ENCODE results near the gene OR6B1. TPM values are rescaled to one million over a fixed set of nuclear protein-coding genes. Genes with fewer than 3 reads are reported as not detected.

Gene OR6B1
- total RNA-seq, 1 experiment from 2014 or later: not detected

DNA sequence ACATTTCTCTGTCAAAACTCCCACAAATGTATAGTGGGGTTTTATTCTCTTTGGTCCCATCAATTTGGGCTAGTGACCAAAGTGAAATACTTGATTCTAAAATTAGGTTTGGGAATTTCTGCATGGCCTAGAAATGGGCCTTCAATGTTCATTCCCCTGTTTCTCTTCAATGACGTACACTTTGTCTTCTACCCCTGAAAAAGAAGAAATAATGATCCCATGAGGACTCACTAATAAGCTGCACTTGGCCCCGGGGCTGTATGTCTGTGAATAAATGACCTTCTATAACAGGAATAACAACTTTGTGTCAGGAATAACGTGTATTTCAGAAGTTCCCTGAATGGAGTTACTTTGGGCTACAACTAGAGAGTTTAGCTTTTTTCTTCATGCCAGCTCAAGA is 20.2 kb downstream of the OR6B1 start:
- Histone ChIP-seq H3K36me3 (replicated peaks; ENCODE audit: control insufficient read depth, insufficient read depth, low read length) (no peaks in the 10 kb centered on the region), H3K27me3 (ENCODE audit: control insufficient read depth, insufficient read depth, low read length) (no peaks in the 10 kb centered on the region), H3K4me3 (ENCODE audit: insufficient read depth, low read depth, low read length) (no peak overlapping the region)
- no peak for DNase-seq

DNA sequence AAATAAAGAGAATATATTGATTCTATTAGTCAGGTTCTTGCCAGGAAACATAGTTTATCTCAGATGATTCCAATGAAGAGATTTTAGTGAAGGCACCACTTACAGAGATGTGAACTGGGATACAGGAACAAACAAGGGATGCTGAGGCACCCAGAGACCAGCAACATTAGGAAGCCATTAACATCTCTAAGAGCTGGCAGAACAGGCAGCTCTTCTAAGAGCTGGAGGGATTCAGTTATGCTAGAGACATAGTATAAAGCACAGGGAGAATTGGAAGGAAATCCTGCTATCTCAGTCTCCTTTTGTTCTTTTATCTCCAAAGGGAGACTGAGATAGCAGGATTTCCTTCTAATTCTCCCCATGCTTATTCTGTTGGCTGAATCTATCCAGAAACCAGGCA is 22.0 kb downstream of the OR6B1 start:
- no peak overlapping the region for H3K4me3 ChIP-seq (ENCODE audit: insufficient read depth, low read depth, low read length)
- no peaks in the 10 kb centered on the region for H3K27me3 ChIP-seq (ENCODE audit: control insufficient read depth, insufficient read depth, low read length)
- no peak for DNase-seq
- no peaks in the 10 kb centered on the region for H3K36me3 ChIP-seq (replicated peaks; ENCODE audit: control insufficient read depth, insufficient read depth, low read length)

DNA sequence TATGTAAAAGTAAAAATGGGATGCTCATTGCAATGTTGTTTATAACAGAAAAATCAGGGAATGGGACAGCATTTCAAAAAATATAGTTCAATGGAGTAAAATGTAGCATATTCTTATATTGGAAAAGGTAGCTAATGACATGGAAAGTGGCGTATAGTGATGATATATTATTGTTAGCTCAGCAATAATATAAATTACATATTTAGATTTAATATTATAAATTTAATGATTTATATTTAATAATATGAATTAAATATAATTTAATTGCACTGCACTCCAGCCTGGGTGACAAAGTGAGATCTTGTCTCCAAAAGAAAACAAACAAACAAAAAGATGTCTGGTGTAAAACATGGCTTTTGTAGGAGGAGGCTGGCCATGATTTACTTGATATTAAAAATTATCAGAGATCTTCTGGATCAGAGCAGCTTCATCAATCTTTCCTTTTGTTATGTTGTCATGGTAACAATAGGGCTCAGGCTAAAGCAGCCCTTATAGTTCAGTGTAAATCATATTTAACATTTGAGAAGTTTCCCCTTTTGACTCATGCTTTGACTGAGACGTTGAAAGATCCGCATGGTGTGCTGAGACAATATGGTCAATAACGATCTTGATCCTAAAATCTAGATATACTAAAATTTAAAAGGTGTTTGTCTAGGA is 23.2 kb downstream of the OR6B1 start:
- DNase-seq: no peak
- Histone ChIP-seq H3K4me3 (ENCODE audit: insufficient read depth, low read depth, low read length) (no peak overlapping the region), H3K27me3 (ENCODE audit: control insufficient read depth, insufficient read depth, low read length) (no peaks in the 10 kb centered on the region), H3K36me3 (replicated peaks; ENCODE audit: control insufficient read depth, insufficient read depth, low read length) (no peaks in the 10 kb centered on the region)

DNA sequence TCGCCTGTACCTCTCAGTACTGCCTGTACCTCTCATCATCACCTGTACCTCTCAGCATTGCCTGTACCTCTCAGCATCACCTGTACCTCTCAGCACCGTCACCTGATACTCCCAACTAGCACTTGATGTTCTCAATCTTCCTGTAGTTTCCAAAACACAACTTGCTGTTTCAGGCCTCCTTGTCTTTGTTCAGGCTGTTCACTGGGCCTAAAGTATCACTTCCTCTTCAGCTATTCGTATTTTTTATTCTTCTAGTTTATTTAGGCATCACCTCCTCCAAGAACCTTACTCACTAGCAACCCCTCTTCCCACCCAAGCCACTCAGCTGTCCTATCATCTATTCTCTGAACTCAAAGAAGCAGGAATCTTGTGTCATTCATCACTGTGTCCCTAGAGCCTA is 24.1 kb downstream of the OR6B1 start:
- DNase-seq: no peak
- Histone ChIP-seq H3K4me3 (ENCODE audit: insufficient read depth, low read depth, low read length) (no peak overlapping the region), H3K27me3 (ENCODE audit: control insufficient read depth, insufficient read depth, low read length) (no peaks in the 10 kb centered on the region), H3K36me3 (replicated peaks; ENCODE audit: control insufficient read depth, insufficient read depth, low read length) (no peaks in the 10 kb centered on the region)

DNA sequence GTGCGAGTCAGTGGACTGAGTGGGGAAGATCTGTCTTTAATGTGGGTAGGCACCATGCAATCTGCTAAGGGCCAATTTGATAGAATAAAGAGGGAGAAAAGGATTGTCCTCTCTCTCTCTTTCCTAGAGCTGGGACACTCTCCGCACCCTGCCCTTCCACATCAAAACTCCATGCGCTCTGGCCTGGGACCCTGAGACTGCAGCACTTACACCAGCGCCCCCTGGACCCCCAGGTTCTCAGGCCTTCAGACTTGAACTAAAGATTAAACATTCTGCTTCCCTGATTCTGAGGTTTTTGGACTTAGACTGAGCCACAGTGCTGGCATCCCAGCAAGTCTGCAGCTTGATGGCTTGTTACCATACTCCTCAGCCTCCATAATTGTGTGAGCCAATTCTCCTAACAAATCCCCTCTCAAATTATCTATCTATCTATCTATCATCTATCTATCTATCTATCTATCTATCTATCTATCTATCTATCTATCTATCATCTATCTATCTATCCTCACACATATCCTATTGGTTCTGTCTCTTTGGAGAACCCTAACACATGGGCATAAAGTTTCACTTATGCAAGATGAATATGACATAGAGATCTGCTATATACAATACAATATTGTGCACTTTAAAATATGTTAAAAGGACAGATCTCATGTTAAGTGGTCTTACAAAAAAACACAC is 26.2 kb downstream of the OR6B1 start:
- Histone ChIP-seq H3K36me3 (replicated peaks; ENCODE audit: control insufficient read depth, insufficient read depth, low read length) (no peaks in the 10 kb centered on the region), H3K27me3 (ENCODE audit: control insufficient read depth, insufficient read depth, low read length) (no peaks in the 10 kb centered on the region), H3K4me3 (ENCODE audit: insufficient read depth, low read depth, low read length) (no peak overlapping the region)
- DNase-seq: no peak

DNA sequence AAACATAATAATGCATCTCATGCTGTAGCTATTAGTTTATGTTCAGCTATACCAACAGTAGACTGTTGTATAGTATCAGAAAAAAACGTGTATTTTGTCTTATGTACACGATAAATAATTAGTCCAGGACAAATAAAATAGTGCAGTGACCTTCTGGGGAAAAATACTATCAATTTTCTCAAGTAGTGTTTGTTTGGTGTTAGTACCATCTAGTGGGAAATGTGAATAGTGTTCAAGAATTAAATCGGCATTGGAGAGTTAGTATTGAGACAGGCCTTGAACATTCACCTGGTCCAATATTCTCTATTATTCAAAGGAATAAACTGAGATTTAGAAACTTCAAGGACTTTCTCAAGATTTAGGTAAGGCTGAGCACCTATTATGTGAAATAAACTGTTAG is 26.9 kb downstream of the OR6B1 start:
- Histone ChIP-seq H3K36me3 (replicated peaks; ENCODE audit: control insufficient read depth, insufficient read depth, low read length) (no peaks in the 10 kb centered on the region), H3K4me3 (ENCODE audit: insufficient read depth, low read depth, low read length) (no peak overlapping the region), H3K27me3 (ENCODE audit: control insufficient read depth, insufficient read depth, low read length) (no peaks in the 10 kb centered on the region)
- DNase-seq: no peak

DNA sequence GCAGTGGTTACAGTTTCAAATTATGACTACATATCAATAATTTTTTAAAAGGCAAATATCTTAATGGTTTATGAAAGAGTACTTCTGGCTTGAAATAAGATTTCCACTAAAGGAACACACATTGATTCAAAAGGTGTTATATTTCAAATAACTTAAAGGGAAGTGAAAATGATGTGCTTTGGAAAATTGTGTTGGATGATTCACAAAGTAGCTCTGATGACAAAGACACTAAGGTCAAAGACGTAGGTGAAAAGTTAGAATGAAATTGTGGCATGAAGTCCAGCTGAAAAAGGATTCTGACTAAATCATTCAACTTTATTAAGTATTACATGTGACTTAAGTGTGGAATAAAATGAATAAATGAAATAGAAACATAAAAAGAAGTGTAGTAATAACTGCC is 27.9 kb downstream of the OR6B1 start:
- no peaks in the 10 kb centered on the region for H3K36me3 ChIP-seq (replicated peaks; ENCODE audit: control insufficient read depth, insufficient read depth, low read length)
- DNase-seq: no peak
- H3K27me3 ChIP-seq (ENCODE audit: control insufficient read depth, insufficient read depth, low read length): no peaks in the 10 kb centered on the region
- no peak overlapping the region for H3K4me3 ChIP-seq (ENCODE audit: insufficient read depth, low read depth, low read length)

DNA sequence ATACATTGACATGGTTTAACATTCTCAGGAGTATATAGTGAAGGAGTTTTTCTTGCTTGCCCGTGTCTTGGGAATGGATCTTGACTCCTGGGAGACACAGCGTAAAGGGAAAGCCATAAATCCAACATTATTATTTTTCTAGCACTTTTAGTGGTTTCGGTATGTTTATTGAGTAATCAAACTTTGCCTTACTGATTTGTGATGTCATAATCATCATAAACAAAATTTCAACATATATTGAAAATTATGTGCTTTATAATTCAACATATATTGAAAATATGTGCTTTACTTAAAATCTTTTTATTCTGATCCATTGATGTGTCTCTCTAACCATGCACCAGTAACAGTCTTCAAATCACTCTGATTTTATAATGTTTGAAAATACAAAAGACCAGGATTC is 28.4 kb downstream of the OR6B1 start:
- Histone ChIP-seq H3K27me3 (ENCODE audit: control insufficient read depth, insufficient read depth, low read length) (no peaks in the 10 kb centered on the region), H3K4me3 (ENCODE audit: insufficient read depth, low read depth, low read length) (no peak overlapping the region), H3K36me3 (replicated peaks; ENCODE audit: control insufficient read depth, insufficient read depth, low read length) (no peaks in the 10 kb centered on the region)
- DNase-seq: no peak

DNA sequence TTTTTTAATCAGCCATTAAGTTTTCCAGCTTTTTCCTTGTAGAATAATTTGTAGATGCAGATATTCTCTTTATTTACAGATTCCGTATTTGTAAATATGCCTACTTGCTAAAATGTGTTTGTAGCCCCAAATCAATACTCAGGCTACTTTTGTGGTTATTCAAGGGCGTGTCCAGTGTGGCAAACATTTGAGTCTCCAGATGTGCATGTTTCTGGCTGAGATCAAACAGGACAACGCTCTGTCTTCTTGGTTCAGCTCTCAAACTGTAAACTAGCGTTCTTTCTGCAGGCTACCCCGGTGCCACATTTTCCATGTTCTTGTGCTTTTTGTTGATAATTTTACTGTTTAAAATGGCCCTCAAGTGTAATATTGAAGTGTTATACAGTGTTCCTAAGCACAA is 32.4 kb downstream of the OR6B1 start:
- no peaks in the 10 kb centered on the region for H3K27me3 ChIP-seq (ENCODE audit: control insufficient read depth, insufficient read depth, low read length)
- DNase-seq: no peak
- no peaks in the 10 kb centered on the region for H3K36me3 ChIP-seq (replicated peaks; ENCODE audit: control insufficient read depth, insufficient read depth, low read length)
- H3K4me3 ChIP-seq (ENCODE audit: insufficient read depth, low read depth, low read length): no peak overlapping the region

DNA sequence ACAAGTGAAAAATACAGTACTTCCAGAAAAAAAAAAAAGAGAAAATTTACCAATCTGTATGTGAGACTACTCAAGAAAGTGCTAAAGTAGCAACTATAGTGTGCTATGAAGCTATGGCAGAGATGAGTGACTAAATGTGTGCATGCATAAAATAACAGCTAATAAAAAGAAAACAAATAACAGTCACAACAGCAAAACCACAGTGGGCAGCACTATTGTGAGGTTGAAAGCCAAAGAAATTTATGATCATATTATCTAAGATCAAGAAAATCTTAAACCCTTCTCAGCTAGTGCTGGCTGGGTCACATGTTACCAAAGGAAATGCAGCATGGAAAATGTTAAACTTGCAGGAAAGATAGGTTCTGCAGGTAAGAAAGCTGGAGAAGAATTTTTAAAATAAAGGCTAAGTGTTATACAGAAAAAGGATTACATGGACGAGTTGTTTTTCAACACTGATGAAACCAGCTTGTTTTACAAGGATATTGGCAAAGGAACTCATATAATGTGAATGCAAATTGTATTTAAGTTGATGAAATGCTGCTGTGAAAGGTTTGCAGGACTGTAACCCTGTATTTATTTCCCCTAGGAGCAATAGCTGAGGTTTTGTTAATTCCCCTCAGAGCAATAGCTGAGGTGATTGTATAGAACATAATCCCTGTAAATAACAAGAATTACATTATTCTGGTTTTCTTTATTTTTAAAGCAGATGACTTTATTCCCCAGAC is 33.0 kb downstream of the OR6B1 start:
- H3K27me3 ChIP-seq (ENCODE audit: control insufficient read depth, insufficient read depth, low read length): no peaks in the 10 kb centered on the region
- H3K36me3 ChIP-seq (replicated peaks; ENCODE audit: control insufficient read depth, insufficient read depth, low read length): no peaks in the 10 kb centered on the region
- H3K4me3 ChIP-seq (ENCODE audit: insufficient read depth, low read depth, low read length): no peak overlapping the region
- DNase-seq: no peak

DNA sequence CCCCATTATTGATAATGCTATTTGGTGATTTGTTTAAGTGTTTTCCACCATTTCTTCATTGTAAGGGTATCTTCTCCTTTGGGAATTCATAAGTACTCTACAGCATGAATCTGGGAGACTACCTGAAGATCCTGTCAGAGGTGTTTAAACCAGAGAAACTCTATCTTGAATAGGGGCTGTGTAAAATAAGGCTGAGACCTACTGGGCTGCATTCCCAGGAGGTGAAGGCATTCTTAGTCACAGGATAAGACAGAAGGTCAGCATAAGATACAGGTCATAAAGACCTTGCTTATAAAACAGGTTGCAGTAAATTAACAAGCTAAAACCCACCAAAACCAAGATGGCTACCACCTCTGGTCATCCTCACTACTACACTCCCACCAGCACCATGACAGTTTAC is 35.3 kb downstream of the OR6B1 start:
- no peak overlapping the region for H3K4me3 ChIP-seq (ENCODE audit: insufficient read depth, low read depth, low read length)
- no peaks in the 10 kb centered on the region for H3K27me3 ChIP-seq (ENCODE audit: control insufficient read depth, insufficient read depth, low read length)
- DNase-seq: no peak
- H3K36me3 ChIP-seq (replicated peaks; ENCODE audit: control insufficient read depth, insufficient read depth, low read length): no peaks in the 10 kb centered on the region

DNA sequence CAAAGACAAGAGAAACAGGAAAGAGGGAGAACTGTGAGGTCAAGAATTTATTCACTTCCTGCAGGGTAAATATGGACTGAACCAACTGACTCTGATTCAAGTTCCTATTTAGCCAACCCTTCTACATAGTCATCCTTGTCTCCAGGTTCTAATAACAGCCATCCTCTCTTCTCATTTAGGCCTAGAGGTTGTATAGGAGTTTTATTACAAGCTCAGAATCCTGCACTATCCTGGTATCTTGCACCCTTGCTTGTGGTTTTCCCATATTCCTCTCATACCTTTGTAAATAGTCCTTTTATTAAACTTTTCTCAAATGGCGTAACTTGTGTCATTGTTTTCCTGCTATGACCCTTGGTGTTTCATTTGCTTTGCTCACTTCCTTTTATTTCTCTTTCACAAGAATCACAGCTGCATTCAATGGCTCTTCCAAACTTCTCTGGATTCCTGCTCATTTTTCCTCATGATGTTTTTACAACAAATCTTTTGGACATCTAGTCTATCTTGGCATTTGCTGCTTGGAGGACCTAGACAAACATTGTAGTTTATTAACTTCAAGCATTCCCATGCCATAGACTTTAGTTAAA is 36.3 kb downstream of the OR6B1 start:
- no peaks in the 10 kb centered on the region for H3K36me3 ChIP-seq (replicated peaks; ENCODE audit: control insufficient read depth, insufficient read depth, low read length)

DNA sequence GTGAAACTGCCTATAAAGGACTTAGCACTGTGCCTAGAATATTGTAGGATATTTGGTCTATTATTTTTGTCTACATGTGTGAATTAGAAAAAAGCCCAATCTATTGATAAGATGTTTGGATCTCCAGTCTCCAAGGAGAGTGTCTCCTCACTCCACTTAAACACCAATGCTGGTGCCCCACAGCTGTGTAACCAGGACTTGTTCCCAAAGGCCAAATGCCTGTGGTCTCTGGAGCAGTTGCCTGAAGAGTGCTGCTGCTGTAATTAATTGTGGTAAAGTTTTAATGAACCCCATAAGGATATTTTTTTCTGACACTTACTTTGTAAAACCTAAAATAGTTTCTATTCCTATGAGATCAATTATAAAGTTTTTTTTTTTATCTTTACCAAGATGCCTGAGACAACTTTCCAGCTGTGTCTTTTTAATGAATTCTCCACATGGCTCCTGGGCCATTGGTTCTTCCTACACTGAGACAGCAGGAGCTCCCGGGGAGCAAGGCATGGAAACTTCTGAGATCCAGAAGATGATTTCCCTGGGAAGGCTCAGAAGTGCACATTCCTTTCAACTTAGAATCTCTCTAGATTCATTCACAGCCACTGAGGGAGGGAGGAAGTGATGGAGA is 37.4 kb downstream of the OR6B1 start:
- DNase-seq: no peak
- no peaks in the 10 kb centered on the region for H3K36me3 ChIP-seq (replicated peaks; ENCODE audit: control insufficient read depth, insufficient read depth, low read length)
- no peaks in the 10 kb centered on the region for H3K27me3 ChIP-seq (ENCODE audit: control insufficient read depth, insufficient read depth, low read length)
- no peak overlapping the region for H3K4me3 ChIP-seq (ENCODE audit: insufficient read depth, low read depth, low read length)

More for the DNA sequence above, 36.3 kb downstream of the OR6B1 start:
- H3K27me3 ChIP-seq (ENCODE audit: control insufficient read depth, insufficient read depth, low read length): no peaks in the 10 kb centered on the region
- DNase-seq: no peak
- no peak overlapping the region for H3K4me3 ChIP-seq (ENCODE audit: insufficient read depth, low read depth, low read length)

DNA sequence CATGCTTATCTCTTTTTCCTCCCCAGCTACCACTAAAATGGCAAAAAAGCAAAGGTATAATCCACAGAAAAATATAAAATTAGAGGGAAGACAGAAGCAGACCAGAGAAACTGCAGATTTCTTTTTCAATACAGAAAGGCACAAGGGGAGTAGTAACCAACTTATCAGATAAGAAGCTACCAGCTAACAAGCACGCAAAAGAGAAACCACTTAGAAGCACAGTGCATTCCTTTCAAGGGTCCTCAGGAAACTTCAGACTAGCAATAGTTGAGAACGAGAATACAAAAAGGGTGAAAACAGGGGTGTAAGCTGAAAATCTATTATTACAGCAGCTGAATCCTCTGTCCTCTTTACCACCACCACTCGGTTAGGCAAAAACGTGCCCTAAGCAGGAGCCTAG is 38.8 kb downstream of the OR6B1 start:
- no peaks in the 10 kb centered on the region for H3K36me3 ChIP-seq (replicated peaks; ENCODE audit: control insufficient read depth, insufficient read depth, low read length)
- H3K27me3 ChIP-seq (ENCODE audit: control insufficient read depth, insufficient read depth, low read length): no peaks in the 10 kb centered on the region
- DNase-seq: no peak
- no peak overlapping the region for H3K4me3 ChIP-seq (ENCODE audit: insufficient read depth, low read depth, low read length)

All from H7 (cell line).